HS-5 (cell line): ENCODE measurements around the gene SIGLEC8.

Experiments
- DNase-seq: peaks from one replicate; pipeline ENCODE4 v3.0.0-alpha.2; 2012; ENCODE audit warnings: low read depth

The SIGLEC8 gene

DNA sequence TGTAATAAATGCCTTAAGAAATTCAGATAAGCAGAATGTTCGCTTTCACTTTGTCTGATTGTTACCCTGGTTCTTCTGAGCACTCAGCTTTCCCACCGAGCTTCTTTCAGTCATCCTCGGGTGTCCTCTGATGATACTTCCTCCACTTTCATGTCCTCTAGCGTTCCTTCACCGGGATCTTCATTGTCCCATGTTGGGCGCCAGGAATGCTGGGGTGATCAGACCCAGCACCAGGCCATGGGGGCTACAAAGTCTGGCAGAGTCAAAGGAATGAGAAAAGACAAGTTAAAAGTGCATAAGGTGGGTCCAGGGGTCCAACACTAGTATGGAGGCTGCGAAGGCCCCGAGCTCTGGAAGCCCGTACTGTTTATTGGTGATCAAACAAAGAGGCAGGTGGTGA is 56.1 kb downstream of the SIGLEC8 start:
- no peak for DNase-seq
